NCI-H128 (cell line): ENCODE results near the gene KLHDC4.
"Not testable (repeated sequence)": the region's sequence is repeated elsewhere in the genome, so short reads cannot be mapped to it uniquely, and the experiment has no call there.

Source experiments
- DNase-seq: peaks from one replicate; lab custom pipeline; 2025; ENCODE audit not compliant: unreplicated experiment; lab: John Stamatoyannopoulos, UW

KLHDC4 gene

GRCh38 chr16:87721622-87722585 is 43.9 kb downstream of the KLHDC4 start:
- DNase-seq: no peak

- no peak for DNase-seq
These were observed 45.3 kb downstream of the KLHDC4 start for GRCh38 chr16:87720446-87720845.

GRCh38 chr16:87718831-87719230 is 47.0 kb downstream of the KLHDC4 start:
- DNase-seq: not testable (repeated sequence)

GRCh38 chr16:87715658-87716057 is 50.1 kb downstream of the KLHDC4 start:
- no peak for DNase-seq

GRCh38 chr16:87715231-87715630 is 50.6 kb downstream of the KLHDC4 start:
- no peak for DNase-seq

GRCh38 chr16:87713451-87714229 is 52.1 kb downstream of the KLHDC4 start:
- no peak for DNase-seq

- no peak for DNase-seq
These were observed 53.5 kb downstream of the KLHDC4 start for GRCh38 chr16:87712184-87712762.

GRCh38 chr16:87710887-87711286 is 54.9 kb downstream of the KLHDC4 start:
- DNase-seq: no peak

GRCh38 chr16:87709677-87710076 is 56.1 kb downstream of the KLHDC4 start:
- no peak for DNase-seq

GRCh38 chr16:87708881-87709638 is 56.7 kb downstream of the KLHDC4 start:
- DNase-seq: no peak

- no peak for DNase-seq
These were observed 57.8 kb downstream of the KLHDC4 start for GRCh38 chr16:87707714-87708580.

- no peak for DNase-seq
These were observed 58.7 kb downstream of the KLHDC4 start for GRCh38 chr16:87707097-87707496.

- peak; percentile 48 for DNase-seq
These were observed 59.3 kb downstream of the KLHDC4 start for GRCh38 chr16:87706278-87707000.

GRCh38 chr16:87705771-87706277 is 60.0 kb downstream of the KLHDC4 start:
- DNase-seq: no peak

- no peak for DNase-seq
These were observed 60.9 kb downstream of the KLHDC4 start for GRCh38 chr16:87704754-87705353.

GRCh38 chr16:87703835-87704375 is 61.9 kb downstream of the KLHDC4 start:
- DNase-seq: no peak

- no peak for DNase-seq
These were observed 62.7 kb downstream of the KLHDC4 start for GRCh38 chr16:87703071-87703470.

- DNase-seq: no peak
These were observed 63.4 kb downstream of the KLHDC4 start for GRCh38 chr16:87702325-87702811.
